Smooth muscle cell (in vitro differentiated cells): ENCODE measurements around the gene FASTKD2. TPM values are rescaled to one million over a fixed set of nuclear protein-coding genes. Genes with fewer than 3 reads are reported as not detected.

Experiments used
- DNase-seq: peaks from one replicate; lab custom pipeline; 2025; ENCODE audit not compliant: unreplicated experiment; lab: John Stamatoyannopoulos, UW
- H2AFZ ChIP-seq: fragments of 200-600 bp; sonication (generic); 2 replicates; pipeline ENCODE4 v1.6.0; 2016; ENCODE audit warnings: antibody characterized with exemption, low read depth, mild to moderate bottlenecking
- H3F3A ChIP-seq: fragments of 200-600 bp; sonication (generic); 2 replicates; pipeline ENCODE4 v1.6.0; 2017; ENCODE audit warnings: antibody characterized with exemption, low read depth
- H3K27ac ChIP-seq: fragments of 200-600 bp; sonication (generic); 2 replicates; pipeline ENCODE4 v1.5.1; 2016; ENCODE audit warnings: low read depth, mild to moderate bottlenecking
- H3K27me3 ChIP-seq: fragments of 200-600 bp; sonication (generic); 2 replicates; pipeline ENCODE4 v1.6.1; 2016; ENCODE audit warnings: low read depth, mild to moderate bottlenecking
- H3K36me3 ChIP-seq: fragments of 200-600 bp; sonication (generic); 2 replicates; pipeline ENCODE4 v1.5.1; 2016; ENCODE audit warnings: low read depth
- H3K4me1 ChIP-seq: fragments of 200-600 bp; sonication (generic); 2 replicates; pipeline ENCODE4 v1.5.1; 2016; ENCODE audit warnings: low read depth
- H3K4me2 ChIP-seq: fragments of 200-600 bp; sonication (generic); 2 replicates; pipeline ENCODE4 v1.6.0; 2016; ENCODE audit warnings: mild to moderate bottlenecking
- H3K4me3 ChIP-seq: fragments of 200-600 bp; sonication (generic); 2 replicates; pipeline ENCODE4 v1.5.1; 2016; ENCODE audit warnings: mild to moderate bottlenecking
- H3K79me2 ChIP-seq: fragments of 200-600 bp; sonication (generic); 2 replicates; pipeline ENCODE4 v1.6.0; 2016; ENCODE audit warnings: low read depth, mild to moderate bottlenecking
- H3K9ac ChIP-seq: fragments of 200-600 bp; sonication (generic); 2 replicates; pipeline ENCODE4 v1.6.0; 2016; ENCODE audit warnings: low read depth
- H3K9me3 ChIP-seq: fragments of 200-600 bp; sonication (generic); replicated peaks from 2 replicates; pipeline ENCODE4 v1.5.1; 2016; ENCODE audit warnings: low read depth
- H4K20me1 ChIP-seq: fragments of 200-600 bp; sonication (generic); 2 replicates; pipeline ENCODE4 v1.6.0; 2016; ENCODE audit warnings: low read depth
- CTCF ChIP-seq: fragments of 200-600 bp; sonication (generic); IDR thresholded peaks from 2 replicates; pipeline ENCODE4 v1.5.1; 2017; ENCODE audit warnings: borderline replicate concordance, mild to moderate bottlenecking, antibody characterized with exemption; ENCODE audit not compliant: insufficient read depth, poor library complexity, severe bottlenecking
- WGBS: methylation state at CpG from one replicate; pipeline ENCODE4 v1.1.7; 2016; ENCODE audit warnings: low lambda C conversion rate; 5-methylcytosine and 5-hydroxymethylcytosine counted together
- polyA plus RNA-seq: library from polyadenylated mRNA; unstranded; fragments of >200 nt; fragmentation: Nextera tagmentation; extraction: Ambion mirVana; gene quantifications from 2 replicates; pipeline ENCODE4 v1.2.1, GENCODE V29; 2016
- total RNA-seq: library from RNA; depleted of rRNA; stranded (reverse); fragments of >200 nt; gene quantifications from 2 replicates; pipeline ENCODE4 v1.2.3, GENCODE V29; 2014

The FASTKD2 gene
- total RNA-seq = 32.5 and 37.6 TPM in 2 replicates
- 15.7 and 19.4 TPM in 2 replicates for polyA plus RNA-seq

DNA sequence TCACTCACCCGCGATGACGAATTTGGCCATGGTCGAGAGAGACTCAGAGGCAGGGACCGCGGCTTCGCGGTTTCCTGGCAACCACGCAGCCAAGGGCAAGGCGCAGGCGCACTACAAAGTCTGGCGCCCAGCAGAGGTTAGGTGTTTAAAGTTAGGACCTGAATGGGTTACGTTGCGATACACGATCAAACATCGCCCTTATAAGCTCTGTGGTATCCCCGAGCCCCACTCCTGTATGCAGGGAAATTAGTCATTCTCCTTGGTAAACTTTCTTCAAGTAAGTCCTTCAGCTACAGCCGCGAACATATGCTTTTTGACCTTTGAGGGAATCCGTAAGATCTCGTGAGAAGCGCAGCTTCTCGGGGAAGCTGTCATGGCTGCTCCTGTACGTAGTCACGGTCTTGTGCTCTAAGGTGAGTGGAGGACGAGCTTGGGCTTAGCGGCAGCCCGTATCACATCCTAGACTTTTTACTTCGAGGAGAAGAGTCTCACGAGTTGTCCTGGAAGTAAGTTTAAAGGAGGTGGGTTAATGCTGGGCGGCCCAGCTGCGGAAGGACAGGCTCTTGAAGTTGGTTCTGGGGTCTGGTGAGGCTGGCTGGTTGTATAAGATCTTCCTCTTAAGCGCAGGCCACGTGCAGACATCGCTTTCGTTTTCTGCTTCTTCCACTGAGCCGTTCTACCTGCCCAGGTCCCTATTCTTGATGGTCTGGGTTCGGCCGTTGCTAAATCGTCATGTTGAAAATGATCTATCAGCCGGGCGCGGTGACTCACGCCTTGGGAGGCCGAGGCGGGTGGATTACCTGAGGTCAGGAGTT lies at the start of gene FASTKD2, which contains the start of gene MDH1B:
FASTKD2 (plus strand) TSS at position 365 of the 815 bp plus-strand sequence. CDS start 1,088 bp downstream, outside the sequence.
MDH1B (minus strand) TSS at position 87 of the 815 bp plus-strand sequence; CDS start at position 30, 57 bp downstream.
- Histone ChIP-seq H3K27ac (peak within 1 kb of the TSS; percentile 93), H3K4me2 (peak within 1 kb of the TSS; percentile 85), H3K9ac (peak within 1 kb of the TSS; percentile 97), H3F3A (no peaks in the 10 kb centered on the region), H3K36me3 (no peaks in the 10 kb centered on the region), H3K9me3 (no peaks in the 10 kb centered on the region), H3K4me3 (peak within 1 kb of the TSS; percentile 64), H4K20me1 (no peaks in the 10 kb centered on the region), H2AFZ (peak within 1 kb of the TSS; percentile 96), H3K79me2 (peaks cover 23% of the 10 kb centered on the region), H3K4me1 (peaks cover 5% of the 10 kb centered on the region), H3K27me3 (peaks cover 22% of the 10 kb centered on the region)
- WGBS = under 1% methylated on average over 46 of the region's 46 CpGs
- no peak for TF ChIP-seq CTCF
- DNase-seq = peak; percentile 71

GRCh38 chr2:206716623-206717022 lies 48.8 kb upstream of the FASTKD2 start:
- 96% methylated on average over 3 of the region's 3 CpGs for WGBS
- H3K4me3 ChIP-seq = no peak overlapping the region
- H3K79me2 ChIP-seq = no peaks in the 10 kb centered on the region
- no peak overlapping the region for H3K4me2 ChIP-seq
- no peaks in the 10 kb centered on the region for H3K4me1 ChIP-seq
- H3K36me3 ChIP-seq = no peaks in the 10 kb centered on the region
- H3K27me3 ChIP-seq = no peaks in the 10 kb centered on the region
- H3K27ac ChIP-seq = no peak overlapping the region
- no peaks in the 10 kb centered on the region for H3F3A ChIP-seq
- H4K20me1 ChIP-seq = no peaks in the 10 kb centered on the region
- H2AFZ ChIP-seq = no peak overlapping the region
- no peak overlapping the region for H3K9ac ChIP-seq
- H3K9me3 ChIP-seq = no peaks in the 10 kb centered on the region
- DNase-seq = no peak
- no peak for TF ChIP-seq CTCF

DNA sequence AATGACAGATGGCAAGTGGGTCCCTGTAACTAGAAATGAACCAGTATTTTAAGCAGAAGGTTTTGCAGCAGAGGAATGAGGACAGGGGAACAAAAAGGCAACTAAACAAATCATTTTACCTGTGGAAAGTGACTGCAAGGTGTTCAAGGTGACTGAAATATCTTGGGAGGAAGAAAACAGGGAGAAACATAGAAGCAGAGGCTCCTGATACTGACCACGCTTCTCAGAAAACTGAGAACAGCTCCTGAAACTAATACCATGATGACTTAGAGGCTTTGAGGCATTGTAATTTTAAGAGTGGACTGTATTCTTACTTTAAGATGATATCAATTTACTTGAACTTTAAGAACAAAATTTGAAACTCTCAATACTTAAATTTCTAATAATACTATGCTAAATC lies 47.1 kb upstream of the FASTKD2 start, which contains the start of gene DYTN:
DYTN (minus strand) TSS at position 101 of the 400 bp plus-strand sequence. CDS start 117 bp downstream, outside the sequence.
- Histone ChIP-seq H3K4me2 (no peak within 1 kb of the TSS), H3K27me3 (no peaks in the 10 kb centered on the region), H3K27ac (no peak within 1 kb of the TSS), H3K9me3 (no peaks in the 10 kb centered on the region), H2AFZ (no peak within 1 kb of the TSS), H3F3A (no peaks in the 10 kb centered on the region), H4K20me1 (no peaks in the 10 kb centered on the region), H3K4me3 (no peak within 1 kb of the TSS), H3K36me3 (no peaks in the 10 kb centered on the region), H3K79me2 (no peaks in the 10 kb centered on the region), H3K4me1 (no peaks in the 10 kb centered on the region), H3K9ac (no peak within 1 kb of the TSS)
- 88% methylated on average over 1 of the region's 1 CpG for WGBS
- no peak for TF ChIP-seq CTCF
- no peak for DNase-seq
